HepG2 (cell line): ENCODE results near the gene FOXE3. TPM values are rescaled to one million over a fixed set of nuclear protein-coding genes. Genes with fewer than 3 reads are reported as not detected.
A peak's percentile ranks its signal among the peaks of the same experiment; 100 is the strongest.

Experiments used
- CREM ChIP-seq, 2 experiments: sonication (generic) in 1 of 2; formaldehyde crosslinking in 1 of 2; IDR thresholded peaks; 2 replicates each; pipeline versions ENCODE4 v1.4.0 to v1.6.1; 2016 to 2020; ENCODE audit warnings: antibody characterized with exemption in 1 of 2, mild to moderate bottlenecking in 1 of 2, missing genetic modification reagents in 1 of 2
- EED ChIP-seq: sonication (generic); formaldehyde crosslinking; IDR thresholded peaks from 2 replicates; pipeline ENCODE4 v1.5.0; 2020; ENCODE audit warnings: mild to moderate bottlenecking, missing genetic modification reagents
- GATA4 ChIP-seq: sonication (generic); IDR thresholded peaks from 2 replicates; pipeline ENCODE4 v1.6.1; 2016; ENCODE audit warnings: antibody characterized with exemption, low read depth, borderline replicate concordance
- NFE2L1 ChIP-seq: sonication (generic); formaldehyde crosslinking; IDR thresholded peaks from 2 replicates; pipeline ENCODE4 v1.4.0; 2020; ENCODE audit warnings: missing genetic modification reagents, mild to moderate bottlenecking, borderline replicate concordance
- PCBP2 ChIP-seq: fragments of 200-400 bp; formaldehyde crosslinking; optimal IDR thresholded peaks from 2 replicates; pipeline ENCODE3; 2018; ENCODE audit warnings: low read length, low read depth; ENCODE audit not compliant: poor library complexity, severe bottlenecking
- RCOR2 ChIP-seq: IDR thresholded peaks from 2 replicates; pipeline ENCODE4 v1.6.1; 2016; ENCODE audit warnings: missing biosample characterization, missing genetic modification reagents
- STAT6 ChIP-seq: sonication (generic); formaldehyde crosslinking; IDR thresholded peaks from 2 replicates; pipeline ENCODE4 v1.4.0; 2020; ENCODE audit warnings: missing genetic modification reagents, mild to moderate bottlenecking, borderline replicate concordance
- TEAD3 ChIP-seq: optimal IDR thresholded peaks from 2 replicates; pipeline ENCODE3; 2016; ENCODE audit warnings: borderline replicate concordance
- WIZ ChIP-seq: sonication (generic); formaldehyde crosslinking; IDR thresholded peaks from 2 replicates; pipeline ENCODE4 v1.5.1; 2020; ENCODE audit warnings: mild to moderate bottlenecking, missing genetic modification reagents
- ZNF180 ChIP-seq: sonication (generic); formaldehyde crosslinking; IDR thresholded peaks from 2 replicates; pipeline ENCODE4 v1.4.0; 2020; ENCODE audit warnings: low read depth, missing genetic modification reagents, borderline replicate concordance
- ZNF761 ChIP-seq: sonication (generic); formaldehyde crosslinking; conservative IDR thresholded peaks from 2 replicates; pipeline ENCODE4 v1.4.0; 2020; ENCODE audit warnings: mild to moderate bottlenecking, missing genetic modification reagents
- polyA plus RNA-seq, 8 experiments: library from polyadenylated mRNA; depleted of rRNA in 3 of 8; stranded (reverse) in 7 of 8; unstranded in 1 of 8; fragments of >200 nt; fragmentation: Illumina TruSeq in 4 of 8; extraction: Trizol in 4 of 8; gene quantifications; 2 replicates each; pipeline versions ENCODE4 v1.2.1 to v1.2.3, GENCODE V29; 2011 to 2016; ENCODE audit warnings: low read depth in 4 of 8, missing spikeins in 1 of 8, mixed read lengths in 1 of 8; ENCODE audit not compliant: insufficient read depth in 1 of 8
- total RNA-seq, 5 experiments: library from RNA; depleted of rRNA; stranded (reverse); fragments of >200 nt; fragmentation: Illumina TruSeq; extraction: Trizol; gene quantifications; 2 replicates each; pipeline ENCODE4 v1.2.3, GENCODE V29; 2016; ENCODE audit warnings: low read depth in 1 of 5
- TF ChIP-seq, protein P1 (sequence below): sonication (generic); formaldehyde crosslinking; IDR thresholded peaks from 2 replicates; pipeline ENCODE4 v1.5.1; 2020; ENCODE audit warnings: mild to moderate bottlenecking, moderate library complexity, missing genetic modification reagents
- TF ChIP-seq, protein P2 (sequence below): fragments of 450-650 bp; IDR thresholded peaks from 2 replicates; pipeline ENCODE4 v1.6.1; 2017; ENCODE audit warnings: mild to moderate bottlenecking
- TF ChIP-seq, protein P3 (sequence below): sonication (generic); formaldehyde crosslinking; IDR thresholded peaks from 2 replicates; pipeline ENCODE4 v1.8.0; 2022; ENCODE audit warnings: missing genetic modification reagents, mild to moderate bottlenecking, inconsistent platforms, borderline replicate concordance
- TF ChIP-seq, protein P4 (sequence below): sonication (generic); formaldehyde crosslinking; IDR thresholded peaks from 2 replicates; pipeline ENCODE4 v1.5.1; 2020; ENCODE audit warnings: missing genetic modification reagents, mild to moderate bottlenecking, borderline replicate concordance

Gene FOXE3
- total and polyA plus RNA-seq, 2 of the 13 experiments (the other 11 are each of a cell fraction or from before 2014, with no cell fraction given): not detected

- TF ChIP-seq GATA4 (no peak), WIZ (0 out of 2 replicates have a peak, but pooled peaks have one; percentile 64), NFE2L1 (no peak), TEAD3 (CRISPR knock-in tag) (peak; percentile 48), PCBP2 (no peak), ZNF761 (CRISPR knock-in tag) (0 out of 2 replicates have a peak, but pooled peaks have one; percentile 33), CREM (IDR thresholded peaks at IDR 0.05) (no peak), CREM (CRISPR knock-in tag; IDR thresholded peaks at IDR 0.05) (no peak), RCOR2 (CRISPR knock-in tag) (no peak), EED (CRISPR knock-in tag) (peak; percentile 34; the same call in 1 of the 2 replicates), ZNF180 (CRISPR knock-in tag) (no peak), STAT6 (no peak)
- TF ChIP-seq, protein P1, sequence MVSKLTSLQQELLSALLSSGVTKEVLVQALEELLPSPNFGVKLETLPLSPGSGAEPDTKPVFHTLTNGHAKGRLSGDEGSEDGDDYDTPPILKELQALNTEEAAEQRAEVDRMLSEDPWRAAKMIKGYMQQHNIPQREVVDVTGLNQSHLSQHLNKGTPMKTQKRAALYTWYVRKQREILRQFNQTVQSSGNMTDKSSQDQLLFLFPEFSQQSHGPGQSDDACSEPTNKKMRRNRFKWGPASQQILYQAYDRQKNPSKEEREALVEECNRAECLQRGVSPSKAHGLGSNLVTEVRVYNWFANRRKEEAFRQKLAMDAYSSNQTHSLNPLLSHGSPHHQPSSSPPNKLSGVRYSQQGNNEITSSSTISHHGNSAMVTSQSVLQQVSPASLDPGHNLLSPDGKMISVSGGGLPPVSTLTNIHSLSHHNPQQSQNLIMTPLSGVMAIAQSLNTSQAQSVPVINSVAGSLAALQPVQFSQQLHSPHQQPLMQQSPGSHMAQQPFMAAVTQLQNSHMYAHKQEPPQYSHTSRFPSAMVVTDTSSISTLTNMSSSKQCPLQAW (CRISPR knock-in tag): 0 out of 2 replicates have a peak, but pooled peaks have one; percentile 41
- TF ChIP-seq, protein P2, sequence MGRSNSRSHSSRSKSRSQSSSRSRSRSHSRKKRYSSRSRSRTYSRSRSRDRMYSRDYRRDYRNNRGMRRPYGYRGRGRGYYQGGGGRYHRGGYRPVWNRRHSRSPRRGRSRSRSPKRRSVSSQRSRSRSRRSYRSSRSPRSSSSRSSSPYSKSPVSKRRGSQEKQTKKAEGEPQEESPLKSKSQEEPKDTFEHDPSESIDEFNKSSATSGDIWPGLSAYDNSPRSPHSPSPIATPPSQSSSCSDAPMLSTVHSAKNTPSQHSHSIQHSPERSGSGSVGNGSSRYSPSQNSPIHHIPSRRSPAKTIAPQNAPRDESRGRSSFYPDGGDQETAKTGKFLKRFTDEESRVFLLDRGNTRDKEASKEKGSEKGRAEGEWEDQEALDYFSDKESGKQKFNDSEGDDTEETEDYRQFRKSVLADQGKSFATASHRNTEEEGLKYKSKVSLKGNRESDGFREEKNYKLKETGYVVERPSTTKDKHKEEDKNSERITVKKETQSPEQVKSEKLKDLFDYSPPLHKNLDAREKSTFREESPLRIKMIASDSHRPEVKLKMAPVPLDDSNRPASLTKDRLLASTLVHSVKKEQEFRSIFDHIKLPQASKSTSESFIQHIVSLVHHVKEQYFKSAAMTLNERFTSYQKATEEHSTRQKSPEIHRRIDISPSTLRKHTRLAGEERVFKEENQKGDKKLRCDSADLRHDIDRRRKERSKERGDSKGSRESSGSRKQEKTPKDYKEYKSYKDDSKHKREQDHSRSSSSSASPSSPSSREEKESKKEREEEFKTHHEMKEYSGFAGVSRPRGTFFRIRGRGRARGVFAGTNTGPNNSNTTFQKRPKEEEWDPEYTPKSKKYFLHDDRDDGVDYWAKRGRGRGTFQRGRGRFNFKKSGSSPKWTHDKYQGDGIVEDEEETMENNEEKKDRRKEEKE: no peak
- TF ChIP-seq, protein P3, sequence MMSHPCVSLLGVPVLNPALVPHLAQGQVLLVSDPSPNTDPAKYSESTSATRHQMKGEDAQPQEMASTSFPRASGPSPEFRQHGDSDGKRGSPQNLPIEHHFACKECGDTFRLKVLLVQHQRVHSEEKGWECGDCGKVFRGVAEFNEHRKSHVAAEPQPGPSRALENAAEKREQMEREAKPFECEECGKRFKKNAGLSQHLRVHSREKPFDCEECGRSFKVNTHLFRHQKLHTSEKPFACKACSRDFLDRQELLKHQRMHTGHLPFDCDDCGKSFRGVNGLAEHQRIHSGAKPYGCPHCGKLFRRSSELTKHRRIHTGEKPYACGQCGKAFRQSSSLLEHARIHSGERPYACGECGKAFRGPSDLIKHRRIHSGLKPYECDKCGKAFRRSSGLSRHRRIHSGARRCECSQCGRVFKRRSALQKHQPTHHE (CRISPR knock-in tag): no peak
- TF ChIP-seq, protein P4, sequence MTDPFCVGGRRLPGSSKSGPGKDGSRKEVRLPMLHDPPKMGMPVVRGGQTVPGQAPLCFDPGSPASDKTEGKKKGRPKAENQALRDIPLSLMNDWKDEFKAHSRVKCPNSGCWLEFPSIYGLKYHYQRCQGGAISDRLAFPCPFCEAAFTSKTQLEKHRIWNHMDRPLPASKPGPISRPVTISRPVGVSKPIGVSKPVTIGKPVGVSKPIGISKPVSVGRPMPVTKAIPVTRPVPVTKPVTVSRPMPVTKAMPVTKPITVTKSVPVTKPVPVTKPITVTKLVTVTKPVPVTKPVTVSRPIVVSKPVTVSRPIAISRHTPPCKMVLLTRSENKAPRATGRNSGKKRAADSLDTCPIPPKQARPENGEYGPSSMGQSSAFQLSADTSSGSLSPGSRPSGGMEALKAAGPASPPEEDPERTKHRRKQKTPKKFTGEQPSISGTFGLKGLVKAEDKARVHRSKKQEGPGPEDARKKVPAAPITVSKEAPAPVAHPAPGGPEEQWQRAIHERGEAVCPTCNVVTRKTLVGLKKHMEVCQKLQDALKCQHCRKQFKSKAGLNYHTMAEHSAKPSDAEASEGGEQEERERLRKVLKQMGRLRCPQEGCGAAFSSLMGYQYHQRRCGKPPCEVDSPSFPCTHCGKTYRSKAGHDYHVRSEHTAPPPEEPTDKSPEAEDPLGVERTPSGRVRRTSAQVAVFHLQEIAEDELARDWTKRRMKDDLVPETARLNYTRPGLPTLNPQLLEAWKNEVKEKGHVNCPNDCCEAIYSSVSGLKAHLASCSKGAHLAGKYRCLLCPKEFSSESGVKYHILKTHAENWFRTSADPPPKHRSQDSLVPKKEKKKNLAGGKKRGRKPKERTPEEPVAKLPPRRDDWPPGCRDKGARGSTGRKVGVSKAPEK (CRISPR knock-in tag): 0 out of 2 replicates have a peak, but pooled peaks have one; percentile 54
These were observed 20.4 kb downstream of the FOXE3 start (continued) for GRCh38 chr1:47436304-47436978.
